Stimulated activated CD4-positive, alpha-beta T cell treated with anti-CD3 and anti-CD28 coated beads, Interleukin-12 subunit alpha, Interleukin-12 subunit beta, amount 100 ng/mL, for 48 hours (primary cell): ENCODE data around the gene TLE5.
"Not testable (repeated sequence)": the region's sequence is repeated elsewhere in the genome, so short reads cannot be mapped to it uniquely, and the experiment has no call there.

Experiments used
- DNase-seq, 3 donors: peaks; one replicate each; pipeline ENCODE4 v3.0.0-alpha.2; 2020; ENCODE audit warnings: low read depth in 2 of 3, low spot score in 1 of 3

TLE5 gene

GRCh38 chr19:3061182-3062161, 823 bp downstream of the TLE5 start:
- peak in 1 of 3 donors; percentile 34 for DNase-seq

GRCh38 chr19:3060857-3061181, 1.5 kb downstream of the TLE5 start:
- no peak for DNase-seq

DNA sequence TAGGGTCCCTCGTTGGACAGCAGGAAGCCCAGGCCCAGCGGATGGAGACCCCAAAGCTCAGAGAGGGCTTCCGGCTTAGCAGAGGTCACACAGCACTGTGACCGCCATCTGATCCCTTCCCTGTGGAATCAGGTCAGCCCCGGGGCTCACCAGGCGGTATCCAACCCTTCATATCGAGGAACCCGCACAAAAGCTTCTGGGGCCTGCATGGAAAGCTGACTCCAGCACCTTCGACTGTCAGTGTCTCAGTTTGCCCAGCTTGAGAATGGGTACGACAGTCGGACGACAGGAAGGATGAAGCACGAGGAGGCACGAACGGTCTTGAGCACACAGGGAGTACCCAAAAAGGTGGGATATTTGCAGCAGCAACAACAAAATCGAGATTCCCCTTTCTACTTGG, 2.6 kb downstream of the TLE5 start:
- no peak for DNase-seq

GRCh38 chr19:3058821-3059314, 3.4 kb downstream of the TLE5 start:
- no peak for DNase-seq

GRCh38 chr19:3058009-3058820, 4.1 kb downstream of the TLE5 start:
- no peak for DNase-seq

DNA sequence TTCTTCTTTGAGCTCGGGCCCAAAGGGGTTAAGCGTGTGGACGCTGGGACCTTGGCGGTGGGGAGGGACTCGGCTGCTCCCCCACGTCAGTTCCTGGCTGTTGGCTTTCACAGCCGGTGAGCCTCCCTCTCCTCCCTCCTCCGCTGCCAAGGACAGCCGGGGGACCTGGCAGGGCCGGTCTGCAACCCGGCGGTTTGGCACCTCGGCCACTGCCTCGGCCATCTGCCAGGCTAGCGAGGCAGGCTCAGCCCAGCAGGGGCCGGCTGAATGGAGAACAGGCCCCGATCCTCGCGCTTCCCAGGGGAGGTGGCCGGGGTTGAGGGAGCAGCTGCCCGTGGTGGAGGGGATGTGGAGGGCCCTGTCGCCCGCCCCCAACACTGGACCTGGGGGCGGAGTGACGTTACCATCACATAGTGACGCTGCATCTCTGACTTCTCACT, 5.0 kb downstream of the TLE5 start:
- DNase-seq, result no peak

GRCh38 chr19:3056417-3057088, 5.7 kb downstream of the TLE5 start:
- DNase-seq, result no peak

DNA sequence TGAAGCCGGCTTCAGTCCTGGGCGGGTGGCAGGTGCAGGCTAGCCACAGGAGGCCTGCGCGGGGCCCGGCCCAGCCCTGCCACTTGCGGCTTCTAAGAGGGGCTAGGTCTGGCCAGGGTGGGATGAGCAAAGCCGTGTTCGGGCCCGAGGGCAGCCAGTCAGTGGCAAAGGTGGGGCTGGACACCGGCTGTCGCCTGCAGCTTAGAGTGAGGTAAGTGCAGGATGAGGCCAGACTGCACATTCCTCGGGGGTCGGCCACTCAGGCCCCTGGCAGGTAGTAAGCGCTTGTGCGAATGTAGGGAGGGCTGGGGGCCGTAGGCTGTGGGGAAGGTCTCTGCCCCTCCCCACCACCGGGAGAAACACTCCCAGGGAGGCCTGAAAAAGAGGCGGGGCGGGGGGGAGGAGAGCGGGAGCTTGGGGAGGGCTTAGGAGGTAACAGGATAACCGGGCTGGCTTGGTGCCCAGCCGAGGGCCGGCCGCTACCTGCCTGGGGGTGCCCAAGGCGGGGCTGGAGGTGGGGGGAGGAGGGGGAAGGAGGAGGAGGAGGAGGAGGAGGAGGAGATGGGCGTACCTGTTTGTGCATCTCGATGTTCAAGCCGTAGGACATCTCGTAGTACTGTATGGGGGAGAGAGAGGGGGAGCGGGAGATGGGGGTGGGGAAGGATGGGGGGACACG, 6.4 kb downstream of the TLE5 start:
- DNase-seq, result no peak

GRCh38 chr19:3054972-3055740, 7.1 kb downstream of the TLE5 start:
- DNase-seq, result no peak

DNA sequence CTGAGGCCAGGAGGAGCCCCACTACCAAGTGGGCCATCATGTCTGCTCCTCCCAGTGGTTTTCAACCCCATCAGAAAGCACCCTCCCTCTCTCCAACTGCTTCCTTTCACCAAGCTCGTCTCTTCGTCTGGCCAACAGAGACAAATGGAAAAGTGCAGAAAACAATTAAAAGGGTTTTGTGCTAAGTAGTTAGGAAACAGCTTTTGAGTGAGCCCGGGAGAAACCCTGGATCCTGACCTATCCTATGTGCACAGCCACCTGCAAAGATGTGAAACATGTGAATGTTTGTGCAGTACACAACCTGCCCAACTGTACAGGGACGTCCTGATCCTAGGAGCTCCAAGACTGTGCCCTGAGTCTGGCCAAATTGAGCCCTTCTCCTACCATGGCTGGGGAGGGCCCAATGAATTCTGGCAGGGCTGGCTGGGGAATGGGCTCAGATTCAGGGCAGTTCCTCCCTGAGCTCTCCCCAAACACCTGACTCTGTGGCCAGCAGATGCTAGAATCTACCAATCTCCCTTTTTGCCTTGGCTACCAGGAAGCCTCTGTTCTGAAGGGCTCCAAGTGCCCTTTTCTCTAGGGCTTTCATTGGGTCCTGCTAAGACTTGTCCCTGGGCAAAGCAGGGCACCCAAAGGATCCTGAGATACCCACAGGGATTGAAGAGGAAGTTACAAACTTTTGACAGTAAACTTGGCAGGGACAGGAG, 7.9 kb downstream of the TLE5 start:
- no peak for DNase-seq

DNA sequence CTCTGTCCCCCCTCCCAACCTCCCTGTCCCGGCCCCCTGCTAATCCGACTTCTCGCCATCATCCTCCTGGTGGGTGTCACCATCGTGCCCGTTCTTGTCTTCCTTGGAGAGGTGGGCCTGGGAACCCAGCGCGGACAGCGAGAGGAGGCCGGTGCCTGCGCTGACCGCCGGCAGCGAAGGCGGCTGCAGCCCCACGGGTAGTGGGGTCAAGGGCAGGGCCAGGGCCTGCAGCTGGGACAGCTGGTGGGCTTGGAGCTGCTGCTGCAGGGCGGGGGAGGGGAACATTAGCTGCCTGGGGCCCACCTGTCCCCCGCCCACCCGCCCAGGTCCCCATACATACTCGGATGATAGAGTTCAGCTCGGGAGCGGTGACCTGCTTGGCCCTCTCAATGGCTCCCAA, 8.5 kb downstream of the TLE5 start:
- no peak for DNase-seq

DNA sequence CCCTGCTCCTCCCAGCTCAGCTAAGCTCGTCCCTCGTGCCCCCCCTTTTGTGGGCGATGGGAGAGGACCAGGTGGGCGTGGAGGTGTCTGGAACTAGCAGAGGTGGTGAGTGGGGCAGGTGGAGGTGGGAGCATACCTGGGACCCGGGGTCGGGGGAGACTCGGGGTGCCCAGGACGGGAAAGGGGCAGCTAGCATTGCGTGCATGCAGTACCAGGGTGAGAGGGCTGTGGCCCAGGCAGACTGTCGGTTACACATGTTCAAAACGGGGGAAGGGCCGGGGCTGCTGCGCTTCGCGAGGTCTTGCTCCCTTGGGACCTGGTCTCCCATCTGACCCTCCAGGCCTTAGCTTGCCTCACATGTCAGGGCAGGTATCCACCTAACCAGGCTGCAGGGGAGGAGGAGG, 9.1 kb downstream of the TLE5 start:
- no peak for DNase-seq

- not testable (repeated sequence) for DNase-seq
Observed at GRCh38 chr19:3050016-3050415, 12.3 kb downstream of the TLE5 start.

GRCh38 chr19:3049089-3049488, 13.2 kb downstream of the TLE5 start:
- DNase-seq, result no peak

- no peak for DNase-seq
Observed at GRCh38 chr19:3048190-3048533, 14.1 kb downstream of the TLE5 start.

DNA sequence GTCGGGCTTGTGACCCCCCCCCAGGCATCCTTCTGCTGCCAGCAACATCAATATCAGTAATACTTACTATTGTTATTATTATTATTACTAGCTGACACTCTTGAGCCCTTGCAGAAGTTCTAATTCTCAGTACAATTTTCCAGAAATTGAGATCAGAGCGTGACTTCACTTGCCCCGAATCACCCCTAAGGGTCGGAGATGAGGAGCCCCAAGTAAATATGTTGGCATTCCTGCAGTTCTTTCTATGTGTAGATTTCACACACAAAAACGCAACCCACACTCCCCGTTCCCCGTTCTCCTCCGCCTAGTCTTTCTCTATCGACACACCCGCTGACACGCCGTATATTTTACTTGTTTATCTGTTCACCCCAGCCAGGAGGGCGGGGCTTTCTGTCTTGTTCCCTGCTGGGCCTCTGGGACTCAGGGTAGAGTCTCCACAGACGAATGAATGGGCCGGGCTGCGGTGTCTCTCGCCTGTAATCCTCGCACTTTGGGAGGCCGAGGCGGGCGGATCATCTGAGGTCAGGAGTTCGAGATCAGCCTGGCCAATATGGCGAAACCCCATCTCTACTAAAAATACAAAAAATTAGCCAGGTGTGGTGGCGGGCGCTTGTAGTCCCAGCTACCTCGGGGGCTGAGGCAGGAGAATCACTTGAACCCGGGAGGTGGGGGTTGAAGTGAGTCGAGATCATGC, 14.7 kb downstream of the TLE5 start:
- DNase-seq, result peak; percentile 51 to 61 (median 60)

DNA sequence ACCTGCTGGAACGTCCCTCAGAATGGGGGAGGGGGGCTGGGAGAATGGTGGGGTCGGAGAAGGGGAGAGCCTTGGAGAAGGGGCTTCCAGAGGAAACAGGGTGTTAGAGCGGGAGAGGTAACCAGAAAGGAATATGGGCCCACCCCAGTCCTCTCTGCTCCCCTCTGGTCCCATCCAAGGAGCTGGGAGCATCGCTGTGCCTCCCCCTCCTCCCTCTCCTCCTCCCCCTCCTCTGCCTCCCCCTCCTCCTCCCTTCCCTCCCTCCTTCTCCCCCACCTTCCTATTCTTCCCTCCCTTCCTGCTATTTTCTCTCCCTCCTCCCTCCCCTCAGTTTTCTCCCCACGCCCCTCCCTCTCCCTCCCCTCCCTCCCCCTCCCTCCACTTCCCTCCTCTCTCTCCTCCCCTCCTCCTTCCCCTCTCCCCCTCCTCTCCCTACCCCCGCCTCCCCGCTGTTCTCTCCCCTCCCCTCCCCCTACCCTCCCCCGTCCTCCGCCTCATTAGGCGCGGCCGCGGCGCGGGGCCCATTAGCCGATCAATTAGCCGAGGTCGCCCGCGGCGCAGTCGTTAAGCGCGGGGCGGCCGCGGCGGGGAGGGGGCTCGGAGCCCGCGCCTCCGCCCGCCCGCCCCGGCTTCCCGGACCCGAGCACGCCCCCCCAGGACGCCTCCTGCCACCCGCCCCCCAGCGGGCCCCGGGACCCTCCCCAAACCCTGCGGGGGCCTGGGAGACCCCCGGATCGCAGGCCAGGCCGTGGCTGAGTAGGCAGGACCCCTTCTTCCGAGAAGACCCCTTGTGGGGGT, 15.4 kb downstream of the TLE5 start:
- no peak for DNase-seq
